Myocyte (in vitro differentiated cells): ENCODE results near the gene ZNF146. TPM values are rescaled to one million over a fixed set of nuclear protein-coding genes. Genes with fewer than 3 reads are reported as not detected.
"Not testable (repeated sequence)": the region's sequence is repeated elsewhere in the genome, so short reads cannot be mapped to it uniquely, and the experiment has no call there.

Experiments
- DNase-seq: peaks from one replicate; pipeline ENCODE4 v3.0.0-alpha.2; 2012; ENCODE audit warnings: low read depth
- total RNA-seq: library from RNA; depleted of rRNA; stranded (reverse); fragments of >200 nt; gene quantifications from 2 replicates; pipeline ENCODE4 v1.2.3, GENCODE V29; 2014

ZNF146 gene
- total RNA-seq, 1 donor from 2014 or later = 134 TPM

DNA sequence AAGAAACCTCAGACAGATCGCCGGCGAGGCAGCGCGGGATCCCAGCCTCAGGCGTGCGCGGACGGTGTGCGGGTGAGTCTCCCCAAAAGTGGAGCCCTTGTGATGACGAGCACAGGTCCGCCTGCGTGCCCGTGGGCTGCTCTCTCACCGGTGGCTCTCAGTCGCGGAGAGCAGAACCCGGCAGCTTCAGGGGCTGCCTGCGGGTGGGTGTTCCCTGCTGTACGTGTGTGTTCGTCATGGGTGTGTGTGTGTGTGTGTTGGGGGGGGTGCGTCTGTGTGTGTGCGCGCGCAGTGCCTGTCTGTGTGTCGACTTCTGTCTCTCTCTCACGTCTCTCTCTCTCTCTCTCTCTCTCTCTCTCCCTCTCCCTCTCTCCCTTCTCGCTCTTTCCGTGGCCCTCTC, 54.4 kb downstream of the ZNF146 start:
- not testable (repeated sequence) for DNase-seq

Other genes starting within 250 kb of the ZNF146 start
- 30.2 and 48.0 TPM in 2 replicates for gene SDHAF1, start 219.9 kb upstream of the ZNF146 start, total RNA-seq
- gene SYNE4, start 206.3 kb upstream of the ZNF146 start, total RNA-seq = not detected in 2 replicates
- 18.2 and 33.9 TPM in 2 replicates for gene ALKBH6, start 200.9 kb upstream of the ZNF146 start, total RNA-seq
- 4.9 and 7.6 TPM in 2 replicates for gene CLIP3, start 182.2 kb upstream of the ZNF146 start, total RNA-seq
- gene THAP8, start 160.8 kb upstream of the ZNF146 start, total RNA-seq = 14.4 and 16.0 TPM in 2 replicates
- 1.6 and 5.3 TPM in 2 replicates for gene WDR62, start 160.2 kb upstream of the ZNF146 start, total RNA-seq
- gene OVOL3, start 104.0 kb upstream of the ZNF146 start, total RNA-seq = not detected in 2 replicates
- 71.6 and 72.6 TPM in 2 replicates for gene POLR2I, start 100.2 kb upstream of the ZNF146 start, total RNA-seq
- gene TBCB, start 99.6 kb upstream of the ZNF146 start, total RNA-seq = 168 and 196 TPM in 2 replicates
- 375 and 398 TPM in 2 replicates for gene CAPNS1, start 75.0 kb upstream of the ZNF146 start, total RNA-seq
- gene COX7A1, start 62.7 kb upstream of the ZNF146 start, total RNA-seq = not detected in 2 replicates
- 3.5 and 4.9 TPM in 2 replicates for gene ZNF565, start 441 bp upstream of the ZNF146 start, total RNA-seq
- 2.5 and 4.8 TPM in 2 replicates for gene ZFP14, start 164.1 kb downstream of the ZNF146 start, total RNA-seq
- 2.2 and 3.1 TPM in 2 replicates for gene ZFP82, start 203.5 kb downstream of the ZNF146 start, total RNA-seq